ENCODE data around the gene C2CD3.
"Not testable (repeated sequence)": the region's sequence is repeated elsewhere in the genome, so short reads cannot be mapped to it uniquely, and the experiment has no call there.

C2CD3 gene

GRCh38 chr11:74004046-74004695, 166.6 kb downstream of the C2CD3 start:
- DNase-seq (ENCODE audit: low read depth, low spot score) = no peak

- no peak for DNase-seq (ENCODE audit: low read depth, low spot score)
Measured at GRCh38 chr11:74002832-74003231, 168.0 kb downstream of the C2CD3 start.

- no peak for DNase-seq (ENCODE audit: low read depth, low spot score)
Measured at GRCh38 chr11:74001822-74002286, 168.9 kb downstream of the C2CD3 start.

- DNase-seq (ENCODE audit: low read depth, low spot score) = no peak
Measured at GRCh38 chr11:74000307-74001133, 170.3 kb downstream of the C2CD3 start.

GRCh38 chr11:73999581-74000306, 171.1 kb downstream of the C2CD3 start:
- DNase-seq (ENCODE audit: low read depth, low spot score) = no peak

- no peak for DNase-seq (ENCODE audit: low read depth, low spot score)
Measured at GRCh38 chr11:73998846-73999575, 171.8 kb downstream of the C2CD3 start.

- no peak for DNase-seq (ENCODE audit: low read depth, low spot score)
Measured at GRCh38 chr11:73997120-73997770, 173.6 kb downstream of the C2CD3 start.

GRCh38 chr11:73996161-73996747, 174.5 kb downstream of the C2CD3 start:
- DNase-seq (ENCODE audit: low read depth, low spot score) = no peak

GRCh38 chr11:73995731-73996130, 175.1 kb downstream of the C2CD3 start:
- DNase-seq (ENCODE audit: low read depth, low spot score) = no peak

GRCh38 chr11:73995247-73995646, 175.6 kb downstream of the C2CD3 start:
- no peak for DNase-seq (ENCODE audit: low read depth, low spot score)

GRCh38 chr11:73991471-73992006, 179.3 kb downstream of the C2CD3 start:
- no peak for DNase-seq (ENCODE audit: low read depth, low spot score)

GRCh38 chr11:73990730-73991129, 180.1 kb downstream of the C2CD3 start:
- no peak for DNase-seq (ENCODE audit: low read depth, low spot score)

- DNase-seq (ENCODE audit: low read depth, low spot score) = no peak
Measured at GRCh38 chr11:73989156-73989555, 181.6 kb downstream of the C2CD3 start.

- DNase-seq (ENCODE audit: low read depth, low spot score) = no peak
Measured at GRCh38 chr11:73988227-73988626, 182.6 kb downstream of the C2CD3 start.

GRCh38 chr11:73985661-73986060, 185.1 kb downstream of the C2CD3 start:
- not testable (repeated sequence) for DNase-seq (ENCODE audit: low read depth, low spot score)

GRCh38 chr11:73983741-73984538, 186.9 kb downstream of the C2CD3 start:
- DNase-seq (ENCODE audit: low read depth, low spot score) = no peak

GRCh38 chr11:73982990-73983740, 187.6 kb downstream of the C2CD3 start:
- DNase-seq (ENCODE audit: low read depth, low spot score) = peak; percentile 69

GRCh38 chr11:73982595-73982989, 188.2 kb downstream of the C2CD3 start, which contains the start of gene UCP2:
TSS of gene UCP2 (minus strand) at chr11:73982843. CDS start at chr11:73978378, 4,465 bp downstream.
- no peak for DNase-seq (ENCODE audit: low read depth, low spot score)
